Glutamatergic neuron (in vitro differentiated cells): ENCODE results near the gene OXTR. TPM values are rescaled to one million over a fixed set of nuclear protein-coding genes. Genes with fewer than 3 reads are reported as not detected.

ENCODE experiments used
- DNase-seq: peaks from one replicate; pipeline ENCODE4 v3.0.0; 2022
- H3K27ac Mint-ChIP-seq: one replicate; pipeline ENCODE4 v1.8.0; 2020; ENCODE audit warnings: mild to moderate bottlenecking, mixed read lengths, inconsistent platforms; ENCODE audit not compliant: unreplicated experiment
- H3K27me3 Mint-ChIP-seq: one replicate; pipeline ENCODE4 v1.8.0; 2020; ENCODE audit warnings: mild to moderate bottlenecking, moderate library complexity, mixed read lengths, inconsistent platforms; ENCODE audit not compliant: unreplicated experiment
- H3K36me3 Mint-ChIP-seq: one replicate; pipeline ENCODE4 v1.8.0; 2020; ENCODE audit warnings: mild to moderate bottlenecking, mixed read lengths, inconsistent platforms; ENCODE audit not compliant: unreplicated experiment
- H3K4me1 Mint-ChIP-seq: one replicate; pipeline ENCODE4 v1.8.0; 2020; ENCODE audit warnings: mild to moderate bottlenecking, low read depth, mixed read lengths, inconsistent platforms; ENCODE audit not compliant: unreplicated experiment
- H3K4me3 Mint-ChIP-seq: one replicate; pipeline ENCODE4 v1.8.0; 2020; ENCODE audit warnings: mild to moderate bottlenecking, mixed read lengths, inconsistent platforms; ENCODE audit not compliant: unreplicated experiment
- H3K9me3 Mint-ChIP-seq: one replicate; pipeline ENCODE4 v1.8.0; 2020; ENCODE audit warnings: mild to moderate bottlenecking, moderate library complexity, mixed read lengths, inconsistent platforms; ENCODE audit not compliant: unreplicated experiment
- long read RNA-seq: library from polyadenylated mRNA; unstranded; transcript quantifications from one replicate; pipeline ENCODE4 v2.0.0, GENCODE V29; 2020; ENCODE audit not compliant: unreplicated experiment
- total RNA-seq: library from RNA; stranded (reverse); fragmentation: NEBNext Ultra II Directional; extraction: Animal tissue kit (Norgen Biotek cat#: 25700); gene quantifications from one replicate; pipeline ENCODE4 v1.2.1, GENCODE V29; 2021; ENCODE audit not compliant: unreplicated experiment
- TF ChIP-seq, protein P1 (sequence below): fragments of 200-600 bp; sonication (generic); IDR thresholded peaks from one replicate; pipeline ENCODE4 v1.5.0; 2021; ENCODE audit not compliant: partially characterized antibody, unreplicated experiment

The OXTR gene
- total RNA-seq, result 4.0 TPM
- long read RNA-seq, full-length matches to known transcripts, result 3 of 5 reads
- long read RNA-seq, partial matches to known transcripts, result 0 of 5 reads
- long read RNA-seq, other reads (novel, unspliced or antisense), result 2 of 5 reads

DNA sequence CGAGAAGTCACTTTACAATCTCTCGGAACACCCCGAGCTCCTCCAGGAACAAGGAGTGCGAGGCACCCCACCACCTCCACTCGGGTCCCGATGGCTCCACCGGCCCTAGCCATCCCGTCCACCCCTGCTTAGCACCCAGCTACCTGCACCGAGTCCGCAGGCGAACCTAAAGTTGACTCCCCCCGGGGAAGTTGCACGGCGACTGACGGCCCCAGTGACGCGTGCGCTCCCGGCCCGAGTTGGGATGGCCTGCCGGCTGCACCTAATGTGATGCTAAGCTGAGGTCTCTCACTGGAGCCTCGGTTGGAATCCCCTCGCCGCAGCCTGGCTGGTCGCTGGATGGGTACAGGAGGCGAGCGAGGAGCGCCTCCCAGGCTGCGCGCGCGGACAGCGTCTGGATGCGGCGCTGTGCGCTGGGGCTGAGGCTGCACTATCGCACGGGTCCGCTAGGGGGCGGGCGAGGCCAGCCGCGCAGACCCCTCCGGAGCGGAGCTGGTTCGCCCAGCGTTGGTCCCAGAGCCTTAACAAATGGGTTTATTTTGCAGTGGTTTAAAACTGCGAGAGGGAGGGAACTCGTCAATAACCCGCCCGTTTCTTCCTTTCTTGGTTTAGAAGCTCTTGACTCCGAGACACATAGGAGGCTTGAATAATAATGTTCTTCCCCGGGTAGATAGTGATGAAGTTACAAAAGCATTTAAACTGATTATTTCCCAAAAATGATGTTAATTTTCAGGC is at the start of gene OXTR:
OXTR (minus strand) TSS at position 526 of the 735 bp plus-strand sequence. CDS start 1,426 bp downstream, outside the sequence.
- no peak within 1 kb of the TSS for H3K27ac Mint-ChIP-seq
- H3K4me3 Mint-ChIP-seq, result peak within 1 kb of the TSS; percentile 84
- no peaks in the 10 kb centered on the region for H3K36me3 Mint-ChIP-seq
- TF ChIP-seq, protein P1, sequence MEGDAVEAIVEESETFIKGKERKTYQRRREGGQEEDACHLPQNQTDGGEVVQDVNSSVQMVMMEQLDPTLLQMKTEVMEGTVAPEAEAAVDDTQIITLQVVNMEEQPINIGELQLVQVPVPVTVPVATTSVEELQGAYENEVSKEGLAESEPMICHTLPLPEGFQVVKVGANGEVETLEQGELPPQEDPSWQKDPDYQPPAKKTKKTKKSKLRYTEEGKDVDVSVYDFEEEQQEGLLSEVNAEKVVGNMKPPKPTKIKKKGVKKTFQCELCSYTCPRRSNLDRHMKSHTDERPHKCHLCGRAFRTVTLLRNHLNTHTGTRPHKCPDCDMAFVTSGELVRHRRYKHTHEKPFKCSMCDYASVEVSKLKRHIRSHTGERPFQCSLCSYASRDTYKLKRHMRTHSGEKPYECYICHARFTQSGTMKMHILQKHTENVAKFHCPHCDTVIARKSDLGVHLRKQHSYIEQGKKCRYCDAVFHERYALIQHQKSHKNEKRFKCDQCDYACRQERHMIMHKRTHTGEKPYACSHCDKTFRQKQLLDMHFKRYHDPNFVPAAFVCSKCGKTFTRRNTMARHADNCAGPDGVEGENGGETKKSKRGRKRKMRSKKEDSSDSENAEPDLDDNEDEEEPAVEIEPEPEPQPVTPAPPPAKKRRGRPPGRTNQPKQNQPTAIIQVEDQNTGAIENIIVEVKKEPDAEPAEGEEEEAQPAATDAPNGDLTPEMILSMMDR, result peak; percentile 100
- H3K4me1 Mint-ChIP-seq, result peaks cover 9% of the 10 kb centered on the region
- DNase-seq, result peak; percentile 91
- H3K9me3 Mint-ChIP-seq, result peaks cover 3% of the 10 kb centered on the region
- H3K27me3 Mint-ChIP-seq, result peaks cover 6% of the 10 kb centered on the region

DNA sequence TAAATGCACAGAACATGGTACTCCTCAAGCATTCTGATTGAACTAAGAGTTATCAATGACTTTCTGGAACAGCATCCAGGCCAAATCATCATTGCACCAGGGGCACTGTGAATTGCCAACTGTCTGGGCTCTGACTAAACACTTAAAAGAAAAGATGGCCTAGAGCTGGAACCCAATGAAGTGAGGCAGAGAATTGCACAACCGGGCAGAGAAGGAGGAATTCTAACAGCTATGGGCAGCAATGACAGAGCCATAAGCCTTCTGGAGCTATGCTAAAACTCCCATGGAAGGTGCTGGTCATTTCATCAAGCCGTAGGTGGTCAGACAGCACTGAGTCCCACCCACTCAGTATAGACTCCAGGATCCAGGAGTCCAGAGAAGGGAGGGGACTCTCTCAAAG is 48.1 kb upstream of the OXTR start:
- TF ChIP-seq, protein P1, result no peak
- peaks cover 5% of the 10 kb centered on the region for H3K27me3 Mint-ChIP-seq
- H3K27ac Mint-ChIP-seq, result no peak overlapping the region
- H3K4me3 Mint-ChIP-seq, result no peak overlapping the region
- DNase-seq, result no peak
- peaks cover 41% of the 10 kb centered on the region for H3K36me3 Mint-ChIP-seq
- peaks cover 5% of the 10 kb centered on the region for H3K9me3 Mint-ChIP-seq
- H3K4me1 Mint-ChIP-seq, result no peaks in the 10 kb centered on the region

DNA sequence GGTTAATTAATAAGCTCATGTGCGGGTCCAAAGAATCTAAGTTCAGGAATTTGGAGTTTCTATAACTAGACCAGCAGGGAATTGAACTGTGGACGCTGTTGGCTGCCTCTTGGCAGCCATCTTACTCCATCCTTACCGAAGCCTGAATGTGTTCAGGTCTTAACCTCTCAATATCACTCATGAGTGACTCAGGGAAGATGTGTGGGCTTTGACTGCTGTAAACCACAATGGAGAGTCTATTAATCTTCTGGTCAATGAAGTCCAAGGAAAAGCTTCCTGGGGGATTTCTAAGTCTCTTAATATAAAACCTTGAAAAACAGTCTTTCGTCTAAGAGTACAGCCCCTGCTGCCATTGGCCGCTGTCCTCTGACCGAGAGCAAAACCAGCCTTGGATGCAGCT is 46.7 kb upstream of the OXTR start:
- no peak for DNase-seq
- no peaks in the 10 kb centered on the region for H3K4me1 Mint-ChIP-seq
- peaks cover 4% of the 10 kb centered on the region for H3K27me3 Mint-ChIP-seq
- peaks cover 35% of the 10 kb centered on the region for H3K36me3 Mint-ChIP-seq
- H3K4me3 Mint-ChIP-seq, result no peak overlapping the region
- peaks cover 7% of the 10 kb centered on the region for H3K9me3 Mint-ChIP-seq
- H3K27ac Mint-ChIP-seq, result no peak overlapping the region
- TF ChIP-seq, protein P1, result no peak

DNA sequence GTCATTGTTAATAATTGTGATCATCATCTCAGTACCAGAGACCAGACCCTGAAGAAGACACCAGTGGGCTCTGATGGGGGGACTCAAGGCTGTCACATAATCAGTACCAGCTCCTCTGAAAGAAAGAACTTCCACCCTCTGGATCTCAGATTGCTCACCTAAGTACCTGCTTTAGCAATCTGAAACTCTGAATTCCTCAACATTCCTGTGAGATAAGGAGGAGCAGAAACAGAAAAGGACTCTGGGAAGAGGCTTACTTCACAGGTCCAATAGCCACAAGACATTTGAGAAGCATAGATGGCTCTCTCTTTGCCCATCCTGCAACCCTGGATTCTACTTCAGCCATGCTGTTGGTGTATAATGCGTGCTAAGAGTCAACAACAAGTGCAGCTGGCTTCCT is 44.0 kb upstream of the OXTR start:
- H3K9me3 Mint-ChIP-seq, result peaks cover 7% of the 10 kb centered on the region
- peaks cover 3% of the 10 kb centered on the region for H3K27me3 Mint-ChIP-seq
- no peak overlapping the region for H3K27ac Mint-ChIP-seq
- TF ChIP-seq, protein P1, result no peak
- no peak for DNase-seq
- H3K4me3 Mint-ChIP-seq, result no peak overlapping the region
- no peaks in the 10 kb centered on the region for H3K4me1 Mint-ChIP-seq
- H3K36me3 Mint-ChIP-seq, result peaks cover 21% of the 10 kb centered on the region

DNA sequence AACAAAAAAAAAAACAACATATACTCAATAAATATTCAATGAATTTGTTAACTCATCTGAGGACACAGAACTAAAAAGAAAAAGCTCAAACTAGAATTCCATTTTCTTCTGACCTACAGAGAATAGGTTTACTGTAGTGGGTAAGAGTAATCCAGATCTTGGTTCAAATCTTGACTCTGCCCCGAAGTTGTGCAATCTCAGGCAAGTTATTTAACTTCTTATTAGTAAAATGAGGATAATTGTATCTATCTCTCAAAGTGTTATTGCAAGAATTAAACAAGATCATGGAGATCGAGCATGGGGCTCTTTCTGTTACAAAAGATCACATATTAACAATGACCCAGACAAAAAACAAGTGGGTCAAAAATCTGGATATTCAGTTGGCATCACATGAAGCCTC is 41.1 kb upstream of the OXTR start:
- no peaks in the 10 kb centered on the region for H3K4me1 Mint-ChIP-seq
- peaks cover 2% of the 10 kb centered on the region for H3K9me3 Mint-ChIP-seq
- TF ChIP-seq, protein P1, result no peak
- no peak overlapping the region for H3K27ac Mint-ChIP-seq
- peaks cover 4% of the 10 kb centered on the region for H3K36me3 Mint-ChIP-seq
- H3K4me3 Mint-ChIP-seq, result no peak overlapping the region
- no peaks in the 10 kb centered on the region for H3K27me3 Mint-ChIP-seq
- DNase-seq, result no peak
